ENCODE measurements around the gene BEST1.

GRCh38 chr11:61960532-61960931, 10.4 kb downstream of the BEST1 start:
- TF ChIP-seq CTCF (conservative IDR thresholded peaks at IDR 0.05) (no peak), EZH2 (IDR thresholded peaks at IDR 0.05; ENCODE audit: low read depth) (no peak)

Data from PC-9 (cell line).